ENCODE measurements around the gene MEF2A. TPM values are rescaled to one million over a fixed set of nuclear protein-coding genes. Genes with fewer than 3 reads are reported as not detected.

Gene MEF2A
- total RNA-seq, 2 experiments from 2014 or later = 24.5 to 27.0 TPM

- Mint-ChIP-seq H3K27me3 (no peaks in the 10 kb centered on the region), H3K36me3 (ENCODE audit: low read depth) (peaks cover 61% of the 10 kb centered on the region), H3K27ac (no peak overlapping the region), H3K9me3 (peaks cover 28% of the 10 kb centered on the region), H3K4me1 (peaks cover 23% of the 10 kb centered on the region), H3K4me3 (no peak overlapping the region)
- DNase-seq = no peak
- ChIA-PET POLR2A (no interaction called here), CTCF (interaction anchor here (0.7 kb wide), 1 partner anchor 410 kb away, joined by 3 read pairs; no protein-coding TSS in a partner anchor)
Observed at GRCh38 chr15:99681990-99682389, 116.2 kb downstream of the MEF2A start.

DNA sequence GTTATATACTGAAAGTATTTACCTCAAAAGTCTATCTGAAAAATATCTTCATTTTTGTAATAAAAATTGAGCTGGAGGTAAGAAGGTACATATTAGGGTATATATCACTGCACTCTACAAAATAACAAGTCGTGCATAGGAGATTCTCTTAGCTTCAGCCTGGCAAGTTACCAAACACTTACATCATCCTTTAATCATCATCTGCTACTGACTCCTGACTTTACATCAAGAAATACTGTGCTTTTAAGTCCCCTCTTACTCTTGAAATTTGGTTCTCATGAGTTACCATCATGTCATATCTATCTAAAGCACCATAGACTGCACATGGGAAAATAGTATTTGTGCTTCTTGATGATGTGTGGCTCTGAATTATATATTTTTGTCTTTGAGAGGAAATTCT, 116.7 kb downstream of the MEF2A start:
- H3K27me3 Mint-ChIP-seq = no peaks in the 10 kb centered on the region
- H3K9me3 Mint-ChIP-seq = peaks cover 28% of the 10 kb centered on the region
- ChIA-PET POLR2A (no interaction called here), CTCF (interaction anchor here (0.7 kb wide), 1 partner anchor 410 kb away, joined by 3 read pairs; no protein-coding TSS in a partner anchor)
- peaks cover 62% of the 10 kb centered on the region for H3K36me3 Mint-ChIP-seq (ENCODE audit: low read depth)
- H3K4me1 Mint-ChIP-seq = peaks cover 23% of the 10 kb centered on the region
- DNase-seq = no peak
- no peak overlapping the region for H3K4me3 Mint-ChIP-seq
- H3K27ac Mint-ChIP-seq = peak overlapping the region; percentile 54

- ChIA-PET CTCF (no interaction called here), POLR2A (no interaction called here)
- Mint-ChIP-seq H3K36me3 (ENCODE audit: low read depth) (peaks cover 66% of the 10 kb centered on the region), H3K9me3 (peaks cover 31% of the 10 kb centered on the region), H3K4me1 (peaks cover 23% of the 10 kb centered on the region), H3K27me3 (no peaks in the 10 kb centered on the region), H3K27ac (peak overlapping the region; percentile 83), H3K4me3 (peak overlapping the region; percentile 1)
- peak; percentile 36 for DNase-seq
Observed at GRCh38 chr15:99683000-99683670, 117.4 kb downstream of the MEF2A start.

GRCh38 chr15:99686290-99686689, 120.5 kb downstream of the MEF2A start:
- H3K27ac Mint-ChIP-seq = no peak overlapping the region
- POLR2A ChIA-PET = no interaction called here

DNA sequence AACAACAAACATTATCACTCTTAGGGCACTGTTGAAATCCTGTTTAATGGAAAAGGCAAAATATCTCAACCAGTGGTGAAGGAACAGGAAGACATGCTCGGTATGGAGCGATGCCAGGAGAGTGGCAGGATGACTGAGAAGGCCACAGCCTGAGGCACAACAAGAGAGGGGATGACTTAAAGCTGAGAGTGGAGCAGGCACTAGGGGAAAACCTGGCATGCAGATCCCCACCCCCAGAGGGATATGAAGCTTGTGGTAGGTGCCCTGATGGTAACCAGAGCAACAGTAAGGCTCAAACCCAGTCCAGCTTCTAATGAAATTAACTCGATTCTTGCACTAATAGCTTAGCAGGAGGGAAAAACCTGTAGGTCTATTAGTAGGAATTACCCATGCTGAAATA, 127.0 kb downstream of the MEF2A start:
- POLR2A ChIA-PET = no interaction called here
- CTCF ChIA-PET = interaction anchor here (1.0 to 1.4 kb wide), 2 partner anchors 11 to 18 kb away, joined by 3 to 5 read pairs; no protein-coding TSS in a partner anchor
- peaks cover 3% of the 10 kb centered on the region for H3K9me3 Mint-ChIP-seq
- H3K27ac Mint-ChIP-seq = no peak overlapping the region
- no peak for DNase-seq
- peaks cover 1% of the 10 kb centered on the region for H3K4me1 Mint-ChIP-seq
- no peaks in the 10 kb centered on the region for H3K27me3 Mint-ChIP-seq
- H3K4me3 Mint-ChIP-seq = no peak overlapping the region
- peaks cover 49% of the 10 kb centered on the region for H3K36me3 Mint-ChIP-seq (ENCODE audit: low read depth)

More at GRCh38 chr15:99686290-99686689, 120.5 kb downstream of the MEF2A start:
- Mint-ChIP-seq H3K4me3 (no peak overlapping the region), H3K27me3 (no peaks in the 10 kb centered on the region), H3K9me3 (peaks cover 31% of the 10 kb centered on the region), H3K36me3 (ENCODE audit: low read depth) (peaks cover 65% of the 10 kb centered on the region), H3K4me1 (peaks cover 24% of the 10 kb centered on the region)
- no peak for DNase-seq
- CTCF ChIA-PET = no interaction called here

DNA sequence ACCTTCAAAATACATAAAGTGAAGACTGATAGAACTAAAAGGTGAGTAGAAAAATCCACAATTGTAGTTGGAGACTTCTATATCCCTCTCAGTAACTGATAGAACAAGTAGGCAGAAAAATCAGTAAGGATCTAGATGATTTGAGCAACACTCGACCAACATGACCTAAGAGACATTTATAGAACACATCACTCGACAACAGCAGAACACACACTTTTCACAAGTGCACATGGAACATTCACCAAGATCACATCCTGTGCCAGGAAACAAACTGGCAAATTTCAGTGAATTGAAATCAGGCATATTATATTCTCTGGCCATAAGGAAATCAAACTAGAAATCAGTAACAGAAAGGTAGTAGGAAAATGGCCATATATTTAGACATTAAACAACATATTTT, 130.3 kb downstream of the MEF2A start:
- no peaks in the 10 kb centered on the region for H3K9me3 Mint-ChIP-seq
- peaks cover 31% of the 10 kb centered on the region for H3K36me3 Mint-ChIP-seq (ENCODE audit: low read depth)
- H3K27me3 Mint-ChIP-seq = no peaks in the 10 kb centered on the region
- ChIA-PET CTCF (interaction anchor here (1.5 kb wide), 1 partner anchor 8 kb away, joined by 6 read pairs; no protein-coding TSS in a partner anchor), POLR2A (no interaction called here)
- no peaks in the 10 kb centered on the region for H3K4me1 Mint-ChIP-seq
- H3K27ac Mint-ChIP-seq = no peak overlapping the region
- no peak overlapping the region for H3K4me3 Mint-ChIP-seq
- DNase-seq = no peak

- CTCF ChIA-PET = interaction anchor here (1.3 to 2.4 kb wide), 7 partner anchors 10 to 597 kb away, joined by 4 to 17 read pairs (median 7); partner anchors contain the start of genes LYSMD4 and MEF2A
Observed at GRCh38 chr15:99702895-99703602, 137.3 kb downstream of the MEF2A start.

GRCh38 chr15:99703603-99704443, 138.0 kb downstream of the MEF2A start:
- H3K36me3 Mint-ChIP-seq (ENCODE audit: low read depth) = peaks cover 10% of the 10 kb centered on the region
- H3K27me3 Mint-ChIP-seq = no peaks in the 10 kb centered on the region
- H3K27ac Mint-ChIP-seq = peak overlapping the region; percentile 4
- CTCF ChIA-PET = interaction anchor here (0.7 to 2.4 kb wide), 30 partner anchors 8 to 605 kb away, joined by 3 to 17 read pairs (median 4); partner anchors contain the start of genes LRRC28, LYSMD4 and MEF2A
- POLR2A ChIA-PET = interaction anchor here (1.6 kb wide), 1 partner anchor 136 kb away, joined by 5 read pairs; no protein-coding TSS in a partner anchor
- DNase-seq = peak; percentile 32
- no peak overlapping the region for H3K4me3 Mint-ChIP-seq
- H3K4me1 Mint-ChIP-seq = peaks cover 46% of the 10 kb centered on the region
- H3K9me3 Mint-ChIP-seq = no peaks in the 10 kb centered on the region

More at GRCh38 chr15:99702895-99703602, 137.3 kb downstream of the MEF2A start:
- no peak overlapping the region for H3K4me3 Mint-ChIP-seq
- DNase-seq = no peak
- H3K27ac Mint-ChIP-seq = peak overlapping the region; percentile 4
- POLR2A ChIA-PET = no interaction called here
- H3K4me1 Mint-ChIP-seq = peaks cover 40% of the 10 kb centered on the region
- H3K27me3 Mint-ChIP-seq = no peaks in the 10 kb centered on the region
- peaks cover 7% of the 10 kb centered on the region for H3K36me3 Mint-ChIP-seq (ENCODE audit: low read depth)
- H3K9me3 Mint-ChIP-seq = no peaks in the 10 kb centered on the region

GRCh38 chr15:99704444-99704838, 138.7 kb downstream of the MEF2A start:
- peak; percentile 73 for DNase-seq
- peaks cover 50% of the 10 kb centered on the region for H3K4me1 Mint-ChIP-seq

GRCh38 chr15:99706557-99707303, 140.9 kb downstream of the MEF2A start:
- ChIA-PET CTCF (interaction anchor here (0.7 to 1.7 kb wide), 5 partner anchors 11 to 434 kb away, joined by 3 to 5 read pairs (median 4); no protein-coding TSS in a partner anchor), POLR2A (no interaction called here)
- Mint-ChIP-seq H3K27ac (peak overlapping the region; percentile 88), H3K9me3 (no peaks in the 10 kb centered on the region), H3K36me3 (ENCODE audit: low read depth) (peaks cover 19% of the 10 kb centered on the region), H3K4me3 (peak overlapping the region; percentile 69), H3K4me1 (peaks cover 50% of the 10 kb centered on the region), H3K27me3 (no peaks in the 10 kb centered on the region)
- peak; percentile 59 for DNase-seq

More at GRCh38 chr15:99704444-99704838, 138.7 kb downstream of the MEF2A start:
- H3K9me3 Mint-ChIP-seq = no peaks in the 10 kb centered on the region
- ChIA-PET POLR2A (interaction anchor here (1.6 kb wide), 1 partner anchor 137 kb away, joined by 5 read pairs; no protein-coding TSS in a partner anchor), CTCF (interaction anchor here (0.6 to 2.4 kb wide), 36 partner anchors 9 to 606 kb away, joined by 3 to 17 read pairs (median 4); partner anchors contain the start of genes LRRC28, LYSMD4 and MEF2A)
- peaks cover 10% of the 10 kb centered on the region for H3K36me3 Mint-ChIP-seq (ENCODE audit: low read depth)
- no peak overlapping the region for H3K4me3 Mint-ChIP-seq
- H3K27ac Mint-ChIP-seq = no peak overlapping the region
- no peaks in the 10 kb centered on the region for H3K27me3 Mint-ChIP-seq

DNA sequence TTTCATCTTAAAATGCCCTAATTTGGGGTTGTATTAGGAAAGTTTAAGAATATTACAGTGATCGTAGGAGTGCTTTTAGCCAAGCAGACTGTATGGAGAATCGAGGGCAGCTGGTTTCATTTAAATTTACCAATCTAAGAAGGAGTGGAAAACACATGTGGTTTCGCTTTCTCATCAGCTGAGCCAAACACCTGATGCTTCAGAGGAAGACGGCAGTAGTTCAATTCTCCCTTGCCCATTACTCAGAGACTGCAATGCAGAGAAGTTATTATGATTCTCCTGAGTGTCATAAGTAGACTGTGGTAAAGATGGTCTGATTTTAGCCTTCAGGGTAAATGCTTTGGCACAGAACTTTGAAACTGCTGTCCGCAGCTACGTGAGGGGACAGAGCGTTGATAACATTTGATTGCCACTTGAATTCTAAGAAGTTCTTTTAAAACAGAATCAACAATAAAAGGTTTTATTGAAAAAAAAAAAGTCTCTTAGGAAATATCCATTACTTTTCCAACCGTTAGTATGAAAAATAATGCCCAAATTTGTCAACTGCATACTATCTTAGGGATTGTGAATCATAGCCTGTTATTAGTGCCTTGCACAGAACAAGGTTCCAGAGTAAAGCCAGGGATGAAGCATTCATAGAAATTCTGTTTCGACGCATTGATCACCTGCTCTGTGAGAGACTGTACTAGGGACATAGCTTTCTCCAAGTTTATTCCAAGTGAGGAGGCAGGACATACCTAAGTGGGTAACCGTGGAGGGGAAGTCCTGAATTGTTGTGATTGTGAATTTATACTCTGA, 141.9 kb downstream of the MEF2A start:
- Mint-ChIP-seq H3K27ac (peak overlapping the region; percentile 88), H3K27me3 (no peaks in the 10 kb centered on the region), H3K36me3 (ENCODE audit: low read depth) (peaks cover 24% of the 10 kb centered on the region), H3K4me1 (peaks cover 55% of the 10 kb centered on the region), H3K4me3 (peak overlapping the region; percentile 69), H3K9me3 (no peaks in the 10 kb centered on the region)
- DNase-seq = peak; percentile 67
- CTCF ChIA-PET = interaction anchor here (0.7 to 1.7 kb wide), 5 partner anchors 10 to 435 kb away, joined by 3 to 5 read pairs (median 4); no protein-coding TSS in a partner anchor
- POLR2A ChIA-PET = interaction anchor here (0.6 kb wide), 1 partner anchor 13 kb away, joined by 3 read pairs; no protein-coding TSS in a partner anchor
